Transverse colon (tissue), 4 donors: Measurements from ENCODE around the gene HTRA1.

ENCODE experiments used
- POLR2AphosphoS5 ChIP-seq, 3 donors: sonication (generic); formaldehyde crosslinking; IDR thresholded peaks; one replicate each; pipeline ENCODE4 v1.6.1; 2016; ENCODE audit warnings: antibody characterized with exemption in 3 of 3
- TF ChIP-seq, protein P1 (sequence below), 5 experiments: fragments of 200-600 bp in 3 of 5; fragments of 450-650 bp in 2 of 5; sonication (generic) in 3 of 5; IDR thresholded peaks; 1 replicate in 2 of 5; 2 replicates in 3 of 5; pipeline ENCODE4 v1.5.1; 2016 to 2017; ENCODE audit warnings: antibody characterized with exemption in 5 of 5, inconsistent platforms in 3 of 5, mild to moderate bottlenecking in 2 of 5, moderate library complexity in 1 of 5

DNA sequence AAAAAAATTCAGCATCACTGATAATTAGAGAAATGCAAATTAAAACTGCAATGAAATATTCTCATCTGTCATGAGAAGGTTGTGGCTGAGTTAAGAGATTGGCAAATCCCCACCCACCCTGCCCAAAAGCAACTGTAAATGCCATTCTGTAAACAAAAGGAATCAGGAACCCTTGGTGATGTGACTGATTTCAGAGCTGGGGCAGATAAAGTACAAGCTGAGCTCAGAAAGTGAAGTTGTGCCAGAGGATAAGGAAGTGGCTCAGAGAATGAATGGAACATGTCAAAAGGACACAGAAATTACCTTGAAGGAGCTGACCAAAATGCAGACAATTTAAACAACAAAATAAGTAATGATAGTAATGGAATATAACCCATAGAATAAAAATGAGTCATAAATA lies 39.6 kb upstream of the HTRA1 start:
- TF ChIP-seq, protein P1, sequence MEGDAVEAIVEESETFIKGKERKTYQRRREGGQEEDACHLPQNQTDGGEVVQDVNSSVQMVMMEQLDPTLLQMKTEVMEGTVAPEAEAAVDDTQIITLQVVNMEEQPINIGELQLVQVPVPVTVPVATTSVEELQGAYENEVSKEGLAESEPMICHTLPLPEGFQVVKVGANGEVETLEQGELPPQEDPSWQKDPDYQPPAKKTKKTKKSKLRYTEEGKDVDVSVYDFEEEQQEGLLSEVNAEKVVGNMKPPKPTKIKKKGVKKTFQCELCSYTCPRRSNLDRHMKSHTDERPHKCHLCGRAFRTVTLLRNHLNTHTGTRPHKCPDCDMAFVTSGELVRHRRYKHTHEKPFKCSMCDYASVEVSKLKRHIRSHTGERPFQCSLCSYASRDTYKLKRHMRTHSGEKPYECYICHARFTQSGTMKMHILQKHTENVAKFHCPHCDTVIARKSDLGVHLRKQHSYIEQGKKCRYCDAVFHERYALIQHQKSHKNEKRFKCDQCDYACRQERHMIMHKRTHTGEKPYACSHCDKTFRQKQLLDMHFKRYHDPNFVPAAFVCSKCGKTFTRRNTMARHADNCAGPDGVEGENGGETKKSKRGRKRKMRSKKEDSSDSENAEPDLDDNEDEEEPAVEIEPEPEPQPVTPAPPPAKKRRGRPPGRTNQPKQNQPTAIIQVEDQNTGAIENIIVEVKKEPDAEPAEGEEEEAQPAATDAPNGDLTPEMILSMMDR (IDR thresholded peaks at IDR 0.05) = no peak
- no peak for TF ChIP-seq POLR2AphosphoS5 (IDR thresholded peaks at IDR 0.05)
